Posterior vena cava (tissue), 2 donors: ENCODE measurements around the gene GALP. TPM values are rescaled to one million over a fixed set of nuclear protein-coding genes. Genes with fewer than 3 reads are reported as not detected.
A peak's percentile ranks its signal among the peaks of the same experiment; 100 is the strongest.
"Not testable (repeated sequence)": the region's sequence is repeated elsewhere in the genome, so short reads cannot be mapped to it uniquely, and the experiment has no call there.

Experiments used
- DNase-seq: peaks from one replicate; pipeline ENCODE4 v3.0.0-alpha.2; 2020; ENCODE audit warnings: low spot score
- intact Hi-C, 2 donors: fragments of 100-400 bp; cut with DNase I; formaldehyde crosslinking; loops; one replicate each; pipeline versions ENCODE4 v1.14.1 to v1.14.2; 2022 to 2023
- total RNA-seq, 2 donors: library from RNA; stranded (reverse); fragmentation: NEBNext Ultra II Directional; extraction: Animal tissue kit (Norgen Biotek cat#: 25700); gene quantifications; one replicate each; pipeline ENCODE4 v1.2.1, GENCODE V29; 2021
- donor health status: DM: yes; HTN: yes; CAD: no.
- donor health status: DM: yes; HTN: yes; CAD: no.

GALP gene
- total RNA-seq, 2 donors from 2014 or later: not detected

- DNase-seq: no peak
- intact Hi-C loops: loop anchor here (2.0 to 5.0 kb wide), 2 partner anchors 96 to 97 kb away; no protein-coding TSS in a partner anchor
These were observed 1.3 kb upstream of the GALP start for GRCh38 chr19:56174550-56174949.

- intact Hi-C loops, DNase-seq: not testable (repeated sequence)
These were observed 502 bp downstream of the GALP start for GRCh38 chr19:56176310-56176709.

- DNase-seq: no peak
- intact Hi-C loops: no loop called here
These were observed 1.1 kb downstream of the GALP start for GRCh38 chr19:56176881-56177280.

GRCh38 chr19:56177564-56178243 is 1.9 kb downstream of the GALP start:
- intact Hi-C loops: no loop called here
- DNase-seq: no peak

GRCh38 chr19:56189785-56190184 is 14.0 kb downstream of the GALP start:
- intact Hi-C loops: no loop called here
- no peak for DNase-seq

- DNase-seq: no peak
- intact Hi-C loops: no loop called here
These were observed 15.3 kb downstream of the GALP start for GRCh38 chr19:56191115-56191514.

GRCh38 chr19:56191711-56192110 is 15.9 kb downstream of the GALP start:
- intact Hi-C loops: no loop called here
- no peak for DNase-seq

GRCh38 chr19:56193981-56194640 is 18.3 kb downstream of the GALP start:
- intact Hi-C loops: no loop called here
- DNase-seq: no peak

GRCh38 chr19:56197646-56198045 is 21.8 kb downstream of the GALP start, which contains the start of gene ZSCAN5B:
ZSCAN5B (minus strand) TSS chr19:56197783; CDS start chr19:56193052, 4,731 bp downstream.
- intact Hi-C loops, DNase-seq: not testable (repeated sequence)

GRCh38 chr19:56199687-56200086 is 23.9 kb downstream of the GALP start:
- intact Hi-C loops: no loop called here

GRCh38 chr19:56201973-56202372 is 26.2 kb downstream of the GALP start, which contains the start of gene ZSCAN5C:
ZSCAN5C (plus strand) TSS chr19:56202273; CDS start chr19:56205914, 3,641 bp downstream.
- intact Hi-C loops: no loop called here
- DNase-seq: no peak

More at GRCh38 chr19:56199687-56200086, 23.9 kb downstream of the GALP start:
- no peak for DNase-seq

- intact Hi-C loops: not testable (repeated sequence)
- peak; percentile 25 for DNase-seq
These were observed 31.8 kb downstream of the GALP start for GRCh38 chr19:56207581-56207980.

GRCh38 chr19:56209091-56209490 is 33.3 kb downstream of the GALP start:
- DNase-seq: peak; percentile 20
- intact Hi-C loops: no loop called here

- intact Hi-C loops: not testable (repeated sequence)
- peak; percentile 30 for DNase-seq
These were observed 34.2 kb downstream of the GALP start for GRCh38 chr19:56210036-56210435.

- peak; percentile 17 for DNase-seq
- intact Hi-C loops: no loop called here
These were observed 35.9 kb downstream of the GALP start for GRCh38 chr19:56211718-56212117.

GRCh38 chr19:56217039-56217949 is 41.5 kb downstream of the GALP start:
- DNase-seq: peak; percentile 82
- intact Hi-C loops: no loop called here

GRCh38 chr19:56218961-56219360 is 43.2 kb downstream of the GALP start:
- intact Hi-C loops: no loop called here
- DNase-seq: no peak

GRCh38 chr19:56221442-56221841 is 45.6 kb downstream of the GALP start:
- DNase-seq: peak; percentile 36
- intact Hi-C loops: not testable (repeated sequence)

- peak; percentile 58 for DNase-seq
- intact Hi-C loops: no loop called here
These were observed 46.0 kb downstream of the GALP start for GRCh38 chr19:56221851-56222250.

- intact Hi-C loops: no loop called here
- DNase-seq: peak; percentile 16
These were observed 47.1 kb downstream of the GALP start for GRCh38 chr19:56222901-56223300.
